HepG2 (cell line): ENCODE data around the gene PCGF6. TPM values are rescaled to one million over a fixed set of nuclear protein-coding genes. Genes with fewer than 3 reads are reported as not detected.

Experiments
- ELF3 ChIP-seq: IDR thresholded peaks from 2 replicates; pipeline ENCODE4 v1.6.1; 2016; ENCODE audit warnings: missing genetic modification reagents, missing compliant biosample characterization
- HOXA5 ChIP-seq: sonication (generic); formaldehyde crosslinking; IDR thresholded peaks from 2 replicates; pipeline ENCODE4 v1.4.0; 2020; ENCODE audit warnings: missing genetic modification reagents
- KDM2A ChIP-seq: sonication (generic); formaldehyde crosslinking; IDR thresholded peaks from 2 replicates; pipeline ENCODE4 v1.4.0; 2020; ENCODE audit warnings: low read depth, missing genetic modification reagents, borderline replicate concordance
- MTA1 ChIP-seq: sonication (generic); formaldehyde crosslinking; IDR thresholded peaks from 2 replicates; pipeline ENCODE4 v1.4.0; 2020; ENCODE audit warnings: missing genetic modification reagents, mild to moderate bottlenecking, borderline replicate concordance
- MTF1 ChIP-seq: sonication (generic); formaldehyde crosslinking; IDR thresholded peaks from 2 replicates; pipeline ENCODE4 v1.5.0; 2020; ENCODE audit warnings: missing genetic modification reagents
- NONO ChIP-seq, 2 experiments: fragments of 450-650 bp in 1 of 2; sonication (generic) in 1 of 2; formaldehyde crosslinking in 1 of 2; IDR thresholded peaks in 1 of 2; conservative IDR thresholded peaks in 1 of 2; 2 replicates each; pipeline versions ENCODE4 v1.6.1 to v1.8.0; 2017 to 2022; ENCODE audit warnings: mild to moderate bottlenecking in 1 of 2, missing genetic modification reagents in 1 of 2, moderate library complexity in 1 of 2
- NR2F2 ChIP-seq: IDR thresholded peaks from 2 replicates; pipeline ENCODE4 v1.6.1; 2012; ENCODE audit warnings: low read depth, inconsistent platforms, borderline replicate concordance
- PHF5A ChIP-seq: IDR thresholded peaks from one replicate; pipeline ENCODE4 v1.6.1; 2018; ENCODE audit warnings: low read depth, missing genetic modification reagents; ENCODE audit not compliant: unreplicated experiment
- RBM22 ChIP-seq: fragments of 200-400 bp; formaldehyde crosslinking; optimal IDR thresholded peaks from 2 replicates; pipeline ENCODE3; 2017; ENCODE audit warnings: mild to moderate bottlenecking, low read length, moderate library complexity
- ZBTB8A ChIP-seq: sonication (generic); formaldehyde crosslinking; IDR thresholded peaks from 2 replicates; pipeline ENCODE4 v1.4.0; 2020; ENCODE audit warnings: mild to moderate bottlenecking, low read depth, missing genetic modification reagents, borderline replicate concordance
- ZFP36L1 ChIP-seq: sonication (generic); formaldehyde crosslinking; IDR thresholded peaks from 2 replicates; pipeline ENCODE4 v1.8.0; 2022; ENCODE audit warnings: mild to moderate bottlenecking, missing genetic modification reagents, moderate library complexity
- ZNF10 ChIP-seq: sonication (generic); formaldehyde crosslinking; IDR thresholded peaks from 2 replicates; pipeline ENCODE4 v1.4.0; 2020; ENCODE audit warnings: mild to moderate bottlenecking, low read depth, missing genetic modification reagents, borderline replicate concordance
- ZNF335 ChIP-seq: sonication (generic); formaldehyde crosslinking; IDR thresholded peaks from 2 replicates; pipeline ENCODE4 v1.4.0; 2020; ENCODE audit warnings: missing genetic modification reagents
- ZNF598 ChIP-seq: sonication (generic); formaldehyde crosslinking; IDR thresholded peaks from 2 replicates; pipeline ENCODE4 v1.5.1; 2020; ENCODE audit warnings: mild to moderate bottlenecking, missing genetic modification reagents, borderline replicate concordance
- ZNF724P ChIP-seq: sonication (generic); formaldehyde crosslinking; IDR thresholded peaks from 2 replicates; pipeline ENCODE4 v1.8.0; 2022; ENCODE audit warnings: missing genetic modification reagents, borderline replicate concordance
- polyA plus RNA-seq, 8 experiments: library from polyadenylated mRNA; depleted of rRNA in 3 of 8; stranded (reverse) in 7 of 8; unstranded in 1 of 8; fragments of >200 nt; fragmentation: Illumina TruSeq in 4 of 8; extraction: Trizol in 4 of 8; gene quantifications; 2 replicates each; pipeline versions ENCODE4 v1.2.1 to v1.2.3, GENCODE V29; 2011 to 2016; ENCODE audit warnings: low read depth in 4 of 8, missing spikeins in 1 of 8, mixed read lengths in 1 of 8; ENCODE audit not compliant: insufficient read depth in 1 of 8
- total RNA-seq, 5 experiments: library from RNA; depleted of rRNA; stranded (reverse); fragments of >200 nt; fragmentation: Illumina TruSeq; extraction: Trizol; gene quantifications; 2 replicates each; pipeline ENCODE4 v1.2.3, GENCODE V29; 2016; ENCODE audit warnings: low read depth in 1 of 5
- TF ChIP-seq, protein P1 (sequence below), 2 experiments: sonication (generic) in 1 of 2; formaldehyde crosslinking in 1 of 2; IDR thresholded peaks; 2 replicates each; pipeline versions ENCODE4 v1.6.1 to v1.9.0; 2014 to 2022; ENCODE audit warnings: antibody characterized with exemption in 1 of 2, borderline replicate concordance in 1 of 2, inconsistent platforms in 1 of 2, low read depth in 1 of 2, missing genetic modification reagents in 1 of 2
- TF ChIP-seq, protein P2 (sequence below): IDR thresholded peaks from 2 replicates; pipeline ENCODE4 v1.6.1; 2016; ENCODE audit warnings: mild to moderate bottlenecking
- TF ChIP-seq, protein P3 (sequence below): sonication (generic); formaldehyde crosslinking; IDR thresholded peaks from 2 replicates; pipeline ENCODE4 v1.9.0; 2021; ENCODE audit warnings: missing genetic modification reagents, mild to moderate bottlenecking, borderline replicate concordance
- TF ChIP-seq, protein P4 (sequence below): sonication (generic); formaldehyde crosslinking; IDR thresholded peaks from 2 replicates; pipeline ENCODE4 v1.8.0; 2022; ENCODE audit warnings: missing genetic modification reagents, low read depth, mild to moderate bottlenecking, borderline replicate concordance

PCGF6 gene
- total and polyA plus RNA-seq, 2 of the 13 experiments (the other 11 are each of a cell fraction or from before 2014, with no cell fraction given), result 5.2 to 19.4 TPM

DNA sequence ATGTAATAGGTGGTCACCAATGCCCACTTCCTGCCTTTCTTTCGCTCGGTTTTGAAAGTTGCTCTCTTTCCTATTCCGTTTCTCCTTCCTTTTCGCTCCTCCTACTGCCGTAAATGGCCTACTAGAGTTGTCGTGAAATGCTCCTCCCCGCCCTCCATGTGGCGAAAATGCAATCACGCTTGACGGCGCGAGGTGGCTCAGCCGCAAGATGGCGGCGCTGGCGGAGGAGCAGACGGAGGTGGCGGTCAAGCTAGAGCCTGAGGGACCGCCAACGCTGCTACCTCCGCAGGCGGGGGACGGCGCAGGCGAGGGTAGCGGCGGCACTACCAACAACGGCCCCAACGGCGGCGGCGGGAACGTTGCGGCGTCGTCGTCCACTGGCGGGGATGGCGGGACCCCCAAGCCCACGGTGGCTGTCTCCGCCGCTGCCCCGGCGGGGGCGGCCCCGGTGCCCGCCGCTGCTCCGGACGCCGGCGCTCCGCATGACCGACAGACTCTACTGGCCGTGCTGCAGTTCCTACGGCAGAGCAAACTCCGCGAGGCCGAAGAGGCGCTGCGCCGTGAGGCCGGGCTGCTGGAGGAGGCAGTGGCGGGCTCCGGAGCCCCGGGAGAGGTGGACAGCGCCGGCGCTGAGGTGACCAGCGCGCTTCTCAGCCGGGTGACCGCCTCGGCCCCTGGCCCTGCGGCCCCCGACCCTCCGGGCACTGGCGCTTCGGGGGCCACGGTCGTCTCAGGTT is 17.0 kb upstream of the PCGF6 start, which contains the start of gene TAF5 (continued):
- no peak for TF ChIP-seq ZFP36L1 (CRISPR knock-in tag)
- TF ChIP-seq RBM22, result no peak
- no peak for TF ChIP-seq NR2F2
- peak; percentile 80 for TF ChIP-seq KDM2A (CRISPR knock-in tag)
- TF ChIP-seq, protein P1, sequence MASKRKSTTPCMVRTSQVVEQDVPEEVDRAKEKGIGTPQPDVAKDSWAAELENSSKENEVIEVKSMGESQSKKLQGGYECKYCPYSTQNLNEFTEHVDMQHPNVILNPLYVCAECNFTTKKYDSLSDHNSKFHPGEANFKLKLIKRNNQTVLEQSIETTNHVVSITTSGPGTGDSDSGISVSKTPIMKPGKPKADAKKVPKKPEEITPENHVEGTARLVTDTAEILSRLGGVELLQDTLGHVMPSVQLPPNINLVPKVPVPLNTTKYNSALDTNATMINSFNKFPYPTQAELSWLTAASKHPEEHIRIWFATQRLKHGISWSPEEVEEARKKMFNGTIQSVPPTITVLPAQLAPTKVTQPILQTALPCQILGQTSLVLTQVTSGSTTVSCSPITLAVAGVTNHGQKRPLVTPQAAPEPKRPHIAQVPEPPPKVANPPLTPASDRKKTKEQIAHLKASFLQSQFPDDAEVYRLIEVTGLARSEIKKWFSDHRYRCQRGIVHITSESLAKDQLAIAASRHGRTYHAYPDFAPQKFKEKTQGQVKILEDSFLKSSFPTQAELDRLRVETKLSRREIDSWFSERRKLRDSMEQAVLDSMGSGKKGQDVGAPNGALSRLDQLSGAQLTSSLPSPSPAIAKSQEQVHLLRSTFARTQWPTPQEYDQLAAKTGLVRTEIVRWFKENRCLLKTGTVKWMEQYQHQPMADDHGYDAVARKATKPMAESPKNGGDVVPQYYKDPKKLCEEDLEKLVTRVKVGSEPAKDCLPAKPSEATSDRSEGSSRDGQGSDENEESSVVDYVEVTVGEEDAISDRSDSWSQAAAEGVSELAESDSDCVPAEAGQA (IDR thresholded peaks at IDR 0.05; ENCODE audit: low read depth), result no peak
- TF ChIP-seq, protein P1 (CRISPR knock-in tag; IDR thresholded peaks at IDR 0.05; ENCODE audit: borderline replicate concordance), result no peak
- peak; percentile 71; the same call in 1 of the 2 replicates for TF ChIP-seq ELF3 (CRISPR knock-in tag)
- TF ChIP-seq PHF5A (CRISPR knock-in tag), result peak; percentile 67
- no peak for TF ChIP-seq ZNF10 (CRISPR knock-in tag)
- peak; percentile 61; the same call in 1 of the 2 replicates for TF ChIP-seq ZNF335 (CRISPR knock-in tag)
- TF ChIP-seq ZNF724P (CRISPR knock-in tag), result no peak
- TF ChIP-seq, protein P2, sequence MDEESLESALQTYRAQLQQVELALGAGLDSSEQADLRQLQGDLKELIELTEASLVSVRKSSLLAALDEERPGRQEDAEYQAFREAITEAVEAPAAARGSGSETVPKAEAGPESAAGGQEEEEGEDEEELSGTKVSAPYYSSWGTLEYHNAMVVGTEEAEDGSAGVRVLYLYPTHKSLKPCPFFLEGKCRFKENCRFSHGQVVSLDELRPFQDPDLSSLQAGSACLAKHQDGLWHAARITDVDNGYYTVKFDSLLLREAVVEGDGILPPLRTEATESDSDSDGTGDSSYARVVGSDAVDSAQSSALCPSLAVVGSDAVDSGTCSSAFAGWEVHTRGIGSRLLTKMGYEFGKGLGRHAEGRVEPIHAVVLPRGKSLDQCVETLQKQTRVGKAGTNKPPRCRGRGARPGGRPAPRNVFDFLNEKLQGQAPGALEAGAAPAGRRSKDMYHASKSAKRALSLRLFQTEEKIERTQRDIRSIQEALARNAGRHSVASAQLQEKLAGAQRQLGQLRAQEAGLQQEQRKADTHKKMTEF (CRISPR knock-in tag), result peak; percentile 83
- peak; percentile 64 for TF ChIP-seq HOXA5
- TF ChIP-seq, protein P3, sequence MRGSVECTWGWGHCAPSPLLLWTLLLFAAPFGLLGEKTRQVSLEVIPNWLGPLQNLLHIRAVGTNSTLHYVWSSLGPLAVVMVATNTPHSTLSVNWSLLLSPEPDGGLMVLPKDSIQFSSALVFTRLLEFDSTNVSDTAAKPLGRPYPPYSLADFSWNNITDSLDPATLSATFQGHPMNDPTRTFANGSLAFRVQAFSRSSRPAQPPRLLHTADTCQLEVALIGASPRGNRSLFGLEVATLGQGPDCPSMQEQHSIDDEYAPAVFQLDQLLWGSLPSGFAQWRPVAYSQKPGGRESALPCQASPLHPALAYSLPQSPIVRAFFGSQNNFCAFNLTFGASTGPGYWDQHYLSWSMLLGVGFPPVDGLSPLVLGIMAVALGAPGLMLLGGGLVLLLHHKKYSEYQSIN (CRISPR knock-in tag), result no peak
- TF ChIP-seq MTF1 (CRISPR knock-in tag), result no peak
- TF ChIP-seq ZBTB8A (CRISPR knock-in tag), result no peak
- TF ChIP-seq, protein P4, sequence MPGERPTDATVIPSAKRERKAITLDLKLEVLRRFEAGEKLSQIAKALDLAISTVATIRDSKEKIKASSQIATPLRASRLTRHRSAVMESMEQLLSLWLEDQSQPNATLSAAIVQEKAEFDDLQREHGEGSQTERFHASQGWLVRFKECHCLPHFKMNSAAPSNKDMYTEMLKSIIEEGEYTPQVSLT (CRISPR knock-in tag), result 0 out of 2 replicates have a peak, but pooled peaks have one; percentile 1
- TF ChIP-seq NONO (IDR thresholded peaks at IDR 0.05), result no peak
- peak; percentile 66 for TF ChIP-seq NONO (CRISPR knock-in tag; conservative IDR thresholded peaks at IDR 0.05)
- TF ChIP-seq MTA1 (CRISPR knock-in tag), result 0 out of 2 replicates have a peak, but pooled peaks have one; percentile 12
- no peak; the same call in 1 of the 2 replicates for TF ChIP-seq ZNF598
